ENCODE data around the gene FCF1. TPM values are rescaled to one million over a fixed set of nuclear protein-coding genes. Genes with fewer than 3 reads are reported as not detected.

FCF1 gene
- total RNA-seq, 4 donors from 2014 or later: 19.1 to 26.7 (median 23.2) TPM

DNA sequence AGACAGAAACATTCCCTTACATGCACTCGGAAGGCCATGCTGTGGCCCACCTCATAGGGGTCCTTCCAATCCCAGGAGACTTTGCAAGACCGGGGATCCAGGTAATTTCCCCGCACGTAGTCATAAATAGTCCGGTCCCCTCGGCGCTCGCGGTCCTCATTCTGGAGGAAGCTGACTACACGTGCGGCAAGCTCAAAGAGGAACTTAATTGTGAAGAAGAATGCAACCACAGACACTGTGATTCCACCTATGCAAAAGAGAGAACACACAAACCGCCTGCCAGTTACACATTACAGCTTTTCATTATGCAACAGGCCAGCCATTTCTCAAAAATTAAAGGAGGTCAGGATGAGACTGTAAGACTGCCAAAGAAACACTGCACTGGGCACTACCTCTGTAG lies 28.5 kb upstream of the FCF1 start:
- peaks cover 0 to 90% (median 62%) of the 10 kb centered on the region in 4 donors for H3K36me3 ChIP-seq
- WGBS: 94% methylated on average over 12 of the region's 12 CpGs
- H3K9me3 ChIP-seq: no peaks in the 10 kb centered on the region
- DNase-seq (ENCODE audit: extremely low spot score): no peak
- no peak overlapping the region for H3K27ac ChIP-seq (replicated peaks in 1 of 4)
- H3K4me1 ChIP-seq: peaks cover 0 to 7% (median 0%) of the 10 kb centered on the region in 4 donors
- H3K4me3 ChIP-seq: no peak overlapping the region
- H3K27me3 ChIP-seq: no peaks in the 10 kb centered on the region
- no peak for TF ChIP-seq POLR2AphosphoS5 (IDR thresholded peaks at IDR 0.05)
- TF ChIP-seq, protein P1, sequence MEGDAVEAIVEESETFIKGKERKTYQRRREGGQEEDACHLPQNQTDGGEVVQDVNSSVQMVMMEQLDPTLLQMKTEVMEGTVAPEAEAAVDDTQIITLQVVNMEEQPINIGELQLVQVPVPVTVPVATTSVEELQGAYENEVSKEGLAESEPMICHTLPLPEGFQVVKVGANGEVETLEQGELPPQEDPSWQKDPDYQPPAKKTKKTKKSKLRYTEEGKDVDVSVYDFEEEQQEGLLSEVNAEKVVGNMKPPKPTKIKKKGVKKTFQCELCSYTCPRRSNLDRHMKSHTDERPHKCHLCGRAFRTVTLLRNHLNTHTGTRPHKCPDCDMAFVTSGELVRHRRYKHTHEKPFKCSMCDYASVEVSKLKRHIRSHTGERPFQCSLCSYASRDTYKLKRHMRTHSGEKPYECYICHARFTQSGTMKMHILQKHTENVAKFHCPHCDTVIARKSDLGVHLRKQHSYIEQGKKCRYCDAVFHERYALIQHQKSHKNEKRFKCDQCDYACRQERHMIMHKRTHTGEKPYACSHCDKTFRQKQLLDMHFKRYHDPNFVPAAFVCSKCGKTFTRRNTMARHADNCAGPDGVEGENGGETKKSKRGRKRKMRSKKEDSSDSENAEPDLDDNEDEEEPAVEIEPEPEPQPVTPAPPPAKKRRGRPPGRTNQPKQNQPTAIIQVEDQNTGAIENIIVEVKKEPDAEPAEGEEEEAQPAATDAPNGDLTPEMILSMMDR (IDR thresholded peaks at IDR 0.05): no peak
- no peak for TF ChIP-seq EP300 (IDR thresholded peaks at IDR 0.05)
- no peak for TF ChIP-seq POLR2A (IDR thresholded peaks at IDR 0.05; ENCODE audit: low read depth)
- intact Hi-C loops (cut with DNase I): no loop called here

DNA sequence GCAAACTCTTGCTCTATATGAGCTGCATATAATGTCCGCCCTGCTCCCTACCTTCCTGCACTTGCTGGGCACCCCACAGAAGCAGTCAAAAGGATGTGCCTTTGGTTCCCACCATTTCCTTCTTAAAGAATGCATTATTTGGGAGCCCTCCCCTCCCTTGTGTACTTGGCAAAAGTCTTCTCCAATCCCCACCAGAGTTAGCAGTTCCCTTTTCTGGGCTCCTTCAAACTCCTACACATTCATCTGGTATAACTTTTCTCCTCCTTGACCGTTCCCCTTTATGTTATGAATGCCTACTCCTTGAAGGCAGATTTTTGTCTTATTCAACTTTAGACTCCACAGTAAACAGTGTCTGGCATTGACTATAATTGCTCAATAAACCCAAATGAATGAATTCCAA lies 27.9 kb upstream of the FCF1 start:
- 91% methylated on average over 2 of the region's 2 CpGs for WGBS
- Histone ChIP-seq H3K27me3 (no peaks in the 10 kb centered on the region), H3K27ac (replicated peaks in 1 of 4) (no peak overlapping the region), H3K4me1 (peaks cover 0 to 7% (median 0%) of the 10 kb centered on the region in 4 donors), H3K4me3 (no peak overlapping the region), H3K9me3 (no peaks in the 10 kb centered on the region), H3K36me3 (peaks cover 3 to 90% (median 59%) of the 10 kb centered on the region in 4 donors)
- no peak for DNase-seq (ENCODE audit: extremely low spot score)
- no peak for TF ChIP-seq POLR2AphosphoS5 (IDR thresholded peaks at IDR 0.05)
- TF ChIP-seq POLR2A (IDR thresholded peaks at IDR 0.05; ENCODE audit: low read depth): no peak
- TF ChIP-seq, protein P1 (IDR thresholded peaks at IDR 0.05): no peak
- no peak for TF ChIP-seq EP300 (IDR thresholded peaks at IDR 0.05)
- intact Hi-C loops (cut with DNase I): no loop called here

DNA sequence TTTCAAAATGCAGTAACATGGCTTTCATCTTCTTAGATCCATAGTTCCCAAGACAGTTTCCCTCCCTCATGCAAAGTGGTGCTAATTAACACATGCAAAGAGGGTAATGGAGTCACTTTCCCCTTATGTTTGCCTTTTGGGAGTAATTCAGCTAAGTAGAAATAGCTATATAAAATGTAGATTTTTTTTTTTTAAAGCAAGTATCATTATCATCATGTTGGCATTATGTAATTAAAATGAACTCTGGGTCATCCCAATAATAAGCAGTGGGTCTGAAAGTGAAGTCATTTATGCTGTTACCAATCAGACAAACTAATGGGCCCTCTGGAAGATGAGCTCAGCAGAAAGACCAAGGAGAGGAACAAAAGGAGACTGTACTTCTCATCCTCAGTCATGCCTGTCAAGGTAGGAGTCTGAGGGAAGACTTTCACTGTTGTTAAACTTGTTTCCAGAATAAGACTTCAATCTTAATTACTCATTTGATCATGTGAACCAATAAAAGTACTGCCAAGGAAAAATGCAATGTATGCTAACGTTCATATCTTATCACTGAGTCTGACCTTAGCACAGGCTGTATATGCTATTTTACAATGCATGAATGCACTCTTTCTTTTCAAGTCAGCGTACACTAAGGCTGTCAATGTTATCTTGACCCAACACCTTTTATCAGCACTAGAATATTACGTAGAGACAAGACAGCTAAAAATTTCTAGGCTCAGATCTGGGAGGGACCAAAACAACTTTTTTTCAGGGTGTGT lies 26.8 kb upstream of the FCF1 start:
- no peak for DNase-seq (ENCODE audit: extremely low spot score)
- TF ChIP-seq EP300 (IDR thresholded peaks at IDR 0.05) (no peak), POLR2A (IDR thresholded peaks at IDR 0.05; ENCODE audit: low read depth) (no peak), POLR2AphosphoS5 (IDR thresholded peaks at IDR 0.05) (no peak)
- TF ChIP-seq, protein P1 (IDR thresholded peaks at IDR 0.05): no peak
- Histone ChIP-seq H3K27me3 (no peaks in the 10 kb centered on the region), H3K4me3 (no peak overlapping the region), H3K9me3 (no peaks in the 10 kb centered on the region), H3K27ac (replicated peaks in 1 of 4) (no peak overlapping the region), H3K4me1 (peaks cover 4 to 15% (median 4%) of the 10 kb centered on the region in 4 donors), H3K36me3 (peaks cover 11 to 93% (median 65%) of the 10 kb centered on the region in 4 donors)
- intact Hi-C loops (cut with DNase I): no loop called here
- WGBS: 83% methylated on average over 3 of the region's 3 CpGs

DNA sequence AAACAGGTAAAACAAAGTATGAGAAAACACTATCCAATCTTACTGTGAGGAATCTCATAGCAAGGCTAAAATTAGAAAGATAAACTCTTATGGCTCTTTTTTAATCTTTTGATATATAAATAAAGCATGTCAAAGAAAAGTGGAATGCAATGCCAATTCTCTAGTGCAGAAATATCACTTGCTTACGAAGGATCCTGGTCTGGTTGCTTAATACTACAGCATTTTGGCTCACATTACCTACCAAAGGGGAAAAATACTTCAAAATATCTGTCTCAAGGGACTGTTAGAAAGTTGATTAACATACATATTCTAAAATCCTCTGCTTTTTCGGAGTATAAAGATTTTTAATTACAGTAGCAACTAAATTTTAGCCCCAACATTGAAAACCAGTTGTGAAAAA lies 21.5 kb upstream of the FCF1 start:
- Histone ChIP-seq H3K4me1 (peaks cover 14 to 30% (median 16%) of the 10 kb centered on the region in 4 donors), H3K27ac (replicated peaks in 1 of 4) (peak overlapping the region in 2 of 4 donors; percentile 6 to 8), H3K36me3 (peaks cover 11 to 41% (median 24%) of the 10 kb centered on the region in 4 donors), H3K27me3 (no peaks in the 10 kb centered on the region), H3K9me3 (no peaks in the 10 kb centered on the region), H3K4me3 (no peak overlapping the region)
- TF ChIP-seq POLR2A (IDR thresholded peaks at IDR 0.05; ENCODE audit: low read depth) (no peak), POLR2AphosphoS5 (IDR thresholded peaks at IDR 0.05) (no peak), EP300 (IDR thresholded peaks at IDR 0.05) (no peak)
- TF ChIP-seq, protein P1 (IDR thresholded peaks at IDR 0.05): no peak
- no peak for DNase-seq (ENCODE audit: extremely low spot score)
- intact Hi-C loops (cut with DNase I): no loop called here
- WGBS: 49% methylated on average over 2 of the region's 2 CpGs

All from esophagus muscularis mucosa (tissue), 4 donors.